Astrocyte of the hippocampus (primary cell): ENCODE measurements around the gene TSC22D3.

Experiments used
- DNase-seq: peaks from one replicate; pipeline ENCODE4 v3.0.0; 2011; ENCODE audit warnings: low read depth, low spot score

The TSC22D3 gene

DNA sequence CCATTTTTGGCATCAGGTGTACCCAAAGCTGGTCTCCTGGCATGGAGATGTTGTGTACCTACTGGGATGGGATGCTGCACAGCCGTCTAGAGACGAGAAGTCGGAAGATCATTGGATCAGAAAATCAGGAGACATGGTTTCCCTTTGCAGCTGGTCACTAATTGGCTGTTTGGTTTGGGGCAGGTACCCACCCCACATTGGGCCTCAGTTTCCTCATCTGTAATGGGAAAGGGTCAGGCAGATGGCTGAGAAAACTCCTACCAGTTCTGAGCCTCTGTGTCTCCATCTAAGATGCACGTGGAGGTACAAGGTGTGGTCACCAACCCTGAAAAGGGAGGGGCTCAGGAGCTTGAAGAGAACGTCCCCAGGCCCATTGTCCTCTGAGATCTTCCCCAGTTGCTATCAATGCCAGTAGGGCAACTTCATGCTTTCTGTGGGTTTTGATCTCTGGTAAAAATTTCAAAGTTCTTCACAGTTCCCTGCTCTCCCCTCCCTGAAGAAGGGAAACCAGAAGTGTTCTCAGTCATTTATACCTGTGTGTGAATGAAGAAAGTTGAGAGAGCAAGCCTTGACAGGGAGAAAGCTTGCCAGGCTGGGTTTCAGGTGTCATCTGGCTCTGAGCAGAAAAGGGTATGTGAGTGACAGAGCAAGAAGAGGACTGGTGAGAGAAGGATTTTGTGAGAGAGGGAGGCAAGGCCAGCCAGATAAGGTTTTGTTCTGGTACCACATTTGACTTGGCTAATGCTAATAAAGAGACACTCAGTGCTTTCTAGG lies 15.1 kb downstream of the TSC22D3 start:
- no peak for DNase-seq

GRCh38 chrX:107758231-107758766 lies 17.3 kb downstream of the TSC22D3 start:
- DNase-seq: no peak

DNA sequence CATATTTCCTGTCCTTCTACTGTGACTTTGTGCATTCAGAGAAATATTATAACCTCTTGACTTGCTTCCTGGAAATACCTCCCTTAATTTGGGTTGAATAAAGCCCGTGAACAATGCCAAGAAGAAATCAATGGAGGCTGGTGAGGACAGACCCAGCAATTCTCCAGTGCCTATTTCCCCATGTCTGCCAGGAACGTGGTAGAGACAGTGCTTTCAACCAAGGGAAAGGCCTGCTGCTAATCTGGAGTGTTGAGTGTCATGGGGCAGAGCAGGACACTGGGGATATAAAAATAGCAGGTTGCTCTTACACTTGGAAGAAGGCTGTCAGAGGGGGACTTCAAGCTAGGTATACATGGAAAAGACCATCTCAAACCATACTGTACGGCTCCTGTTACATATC lies 19.9 kb downstream of the TSC22D3 start:
- DNase-seq: no peak

DNA sequence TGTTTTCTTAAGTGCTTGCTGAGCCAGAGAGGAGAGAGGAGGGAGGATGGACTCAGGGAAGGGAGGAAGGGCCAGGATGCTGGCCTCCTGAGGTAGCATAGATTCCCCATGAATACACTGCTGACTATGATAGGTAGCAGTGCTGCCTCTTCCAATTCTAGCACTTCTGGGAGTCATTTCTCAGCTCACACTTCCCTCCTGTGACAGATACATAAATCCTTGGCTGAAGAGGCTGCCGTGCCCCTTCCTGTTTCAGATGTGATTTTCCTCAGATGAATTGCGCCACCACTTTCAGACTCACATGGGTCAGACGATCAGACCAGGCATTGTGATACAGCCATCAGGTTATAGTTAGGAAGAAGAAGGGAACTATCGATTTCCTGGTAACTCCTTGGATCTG lies 22.4 kb downstream of the TSC22D3 start:
- DNase-seq: no peak

DNA sequence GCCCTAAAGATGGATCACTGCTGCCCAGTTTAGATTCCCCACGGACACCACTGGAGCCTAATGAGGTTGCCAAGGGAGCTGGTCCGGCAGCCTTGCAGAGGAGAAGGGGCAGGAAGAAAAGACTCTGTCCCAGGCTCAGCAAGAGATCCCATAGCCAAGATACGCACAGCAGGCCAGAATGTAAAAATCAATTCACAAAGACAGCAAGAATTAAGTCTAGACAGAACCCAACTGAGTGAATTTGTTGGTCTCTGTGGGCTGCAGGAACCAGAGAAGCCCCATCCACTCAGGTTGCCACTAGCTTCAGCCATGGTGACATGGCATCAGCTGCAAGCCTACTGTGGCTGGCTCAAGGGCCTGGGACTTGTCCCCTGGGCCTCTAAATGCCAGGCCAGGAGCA lies 22.9 kb downstream of the TSC22D3 start:
- no peak for DNase-seq

DNA sequence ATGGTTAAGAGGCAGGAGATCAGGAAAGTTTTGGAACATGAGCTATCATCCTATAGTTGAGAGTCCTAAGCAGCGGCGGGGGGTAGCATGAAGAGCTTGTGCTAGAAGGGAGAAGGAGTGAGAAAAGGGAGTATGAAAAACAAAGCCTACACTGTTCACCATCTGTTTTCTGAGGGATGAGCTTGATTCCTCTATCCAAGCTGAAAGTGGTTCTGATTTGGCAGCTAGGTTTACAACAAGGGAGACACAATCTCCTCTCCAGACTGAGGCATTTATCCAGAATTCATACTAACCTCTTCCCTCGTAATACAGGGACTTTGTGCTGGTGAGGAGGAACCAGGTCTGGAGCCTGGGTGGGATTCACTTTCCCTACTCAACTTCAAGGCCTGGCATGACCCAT lies 23.5 kb downstream of the TSC22D3 start:
- DNase-seq: no peak

GRCh38 chrX:107750861-107751445 lies 24.6 kb downstream of the TSC22D3 start:
- DNase-seq: no peak

- DNase-seq: no peak
Observed at GRCh38 chrX:107750263-107750662, 25.3 kb downstream of the TSC22D3 start.

- no peak for DNase-seq
Observed at GRCh38 chrX:107748506-107748905, 27.1 kb downstream of the TSC22D3 start.

GRCh38 chrX:107747596-107748161 lies 27.9 kb downstream of the TSC22D3 start:
- DNase-seq: peak; percentile 76

- DNase-seq: no peak
Observed at GRCh38 chrX:107744868-107745267, 30.7 kb downstream of the TSC22D3 start.

DNA sequence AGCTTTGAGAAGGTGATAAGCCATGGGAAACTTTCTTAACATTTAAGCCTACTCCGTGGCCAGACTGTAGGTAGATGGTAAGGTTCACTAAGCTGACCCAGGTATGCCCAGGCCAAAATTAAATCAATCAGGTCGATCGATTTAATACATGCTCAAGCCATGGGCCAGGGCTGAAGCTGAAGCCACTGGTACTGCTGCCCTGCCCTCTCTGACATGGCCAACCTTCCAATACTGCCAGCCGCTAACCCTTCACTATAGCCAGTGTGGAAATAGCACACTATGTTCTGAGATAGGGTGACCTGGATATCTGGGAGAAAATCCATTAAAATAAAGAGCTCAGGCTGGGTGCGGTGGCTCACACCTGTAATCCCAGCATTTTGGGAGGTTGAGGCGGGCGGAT lies 31.6 kb downstream of the TSC22D3 start:
- DNase-seq: no peak

- DNase-seq: peak; percentile 13
Observed at GRCh38 chrX:107742700-107743191, 32.8 kb downstream of the TSC22D3 start.

DNA sequence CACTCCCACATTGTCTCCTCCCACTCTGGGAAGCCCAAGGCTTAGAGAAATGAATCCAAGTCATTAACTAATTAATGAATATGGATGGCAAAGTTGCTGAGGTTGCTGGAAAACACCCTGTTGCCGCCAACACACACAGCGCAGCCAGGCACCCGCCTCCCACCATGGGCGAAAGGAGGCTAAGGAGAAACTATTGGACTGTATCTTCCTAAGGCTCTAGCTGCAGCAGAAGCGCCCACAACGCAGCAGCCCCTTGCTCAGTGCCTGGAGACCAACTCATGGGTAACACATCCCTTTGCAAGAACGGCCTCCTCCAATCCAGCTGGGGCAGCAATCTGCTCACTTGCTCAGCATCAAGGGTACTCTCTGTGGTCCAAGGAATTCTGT lies 34.2 kb downstream of the TSC22D3 start:
- peak; percentile 36 for DNase-seq

DNA sequence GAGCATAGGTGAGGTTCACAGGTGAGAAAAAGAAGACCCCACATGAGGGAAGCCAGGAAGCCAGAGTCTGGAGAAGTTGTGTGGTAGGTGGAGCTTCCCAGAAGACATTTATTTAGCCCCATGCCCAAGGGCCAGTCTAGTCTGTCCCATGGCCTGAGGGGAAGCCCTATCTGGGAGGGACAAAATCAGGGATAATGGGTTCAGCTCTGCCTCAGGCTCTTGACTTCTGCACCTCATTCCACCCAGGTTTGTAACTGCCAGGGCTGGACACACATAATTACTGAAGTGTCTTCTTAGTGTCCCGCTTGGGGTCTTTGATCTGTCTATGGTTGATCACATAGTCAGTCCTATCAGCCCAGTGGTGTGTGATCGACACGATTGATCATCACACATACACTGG lies 36.0 kb downstream of the TSC22D3 start:
- DNase-seq: no peak

- DNase-seq: no peak
Observed at GRCh38 chrX:107738768-107739167, 36.8 kb downstream of the TSC22D3 start.

- DNase-seq: no peak
Observed at GRCh38 chrX:107738272-107738671, 37.3 kb downstream of the TSC22D3 start.

DNA sequence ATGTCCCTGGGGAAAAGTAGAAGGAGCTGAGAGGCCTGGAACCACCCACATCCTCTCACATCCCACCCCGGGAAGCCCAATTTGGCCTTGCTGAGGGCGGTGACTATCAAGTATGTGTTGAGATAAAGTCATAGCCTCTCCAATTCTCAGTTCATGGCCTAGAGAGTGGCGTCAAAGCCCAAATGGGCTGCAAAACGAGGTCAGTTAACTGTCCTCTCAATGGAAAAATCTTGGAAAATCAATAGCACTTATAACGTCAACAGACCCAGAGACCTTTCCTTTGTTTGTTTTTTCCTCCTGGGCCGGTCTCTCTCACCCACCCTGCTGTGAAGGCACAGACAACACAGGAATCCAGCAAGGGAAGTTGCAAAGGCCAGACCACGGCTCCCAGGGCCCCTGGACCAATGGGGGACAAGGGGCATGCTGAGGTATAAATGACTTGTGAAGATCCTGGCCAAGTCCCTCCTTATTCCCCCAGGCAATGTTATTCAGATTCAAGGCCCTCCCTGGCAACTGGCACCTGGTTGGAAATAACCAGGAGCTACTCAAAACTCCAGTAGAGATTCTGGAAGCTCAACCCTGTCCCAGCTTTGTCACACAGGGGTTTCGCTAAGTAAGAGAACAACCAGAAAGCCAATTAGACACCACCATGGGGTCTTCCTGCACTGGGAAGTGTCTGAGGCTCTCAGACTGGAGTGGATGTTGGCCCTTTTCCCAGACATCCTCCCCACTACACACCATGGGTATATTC lies 38.6 kb downstream of the TSC22D3 start:
- DNase-seq: no peak

GRCh38 chrX:107734646-107735045 lies 40.9 kb downstream of the TSC22D3 start:
- DNase-seq: no peak

- DNase-seq: no peak
Observed at GRCh38 chrX:107733686-107734085, 41.9 kb downstream of the TSC22D3 start.

- DNase-seq: peak; percentile 91
Observed at GRCh38 chrX:107731831-107732502, 43.6 kb downstream of the TSC22D3 start.
